IPS-11a (cell line): ENCODE results near the gene ITLN1.

ENCODE experiments used
- H3K4me3 ChIP-seq: one replicate; pipeline ENCODE4 v1.5.1; 2013; ENCODE audit warnings: low read depth, low read length, control low read depth

Gene ITLN1

DNA sequence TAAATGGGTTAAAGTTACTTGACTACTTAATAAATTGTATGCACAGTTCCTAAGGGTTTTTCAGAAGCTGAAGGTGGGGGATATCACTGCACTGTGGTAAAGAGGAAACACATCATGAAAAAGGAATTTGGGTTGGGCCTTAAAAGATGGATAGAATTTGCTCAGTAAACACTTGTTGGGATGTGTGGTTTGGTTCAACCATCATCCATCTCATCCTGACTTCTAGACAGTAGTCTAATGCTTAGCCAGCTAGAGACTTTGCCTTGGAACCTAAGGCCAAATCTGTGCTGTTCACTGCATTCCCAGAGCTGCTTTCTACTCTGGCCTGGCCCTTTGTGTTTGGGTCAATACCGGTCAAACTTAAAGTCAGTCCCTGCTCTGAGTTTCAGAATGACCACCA, 58.4 kb downstream of the ITLN1 start:
- H3K4me3 ChIP-seq: no peak overlapping the region
